ENCODE results near the gene GDAP2. TPM values are rescaled to one million over a fixed set of nuclear protein-coding genes. Genes with fewer than 3 reads are reported as not detected.

The GDAP2 gene
- total and polyA plus RNA-seq, 2 donors = 6.2 to 17.5 TPM

DNA sequence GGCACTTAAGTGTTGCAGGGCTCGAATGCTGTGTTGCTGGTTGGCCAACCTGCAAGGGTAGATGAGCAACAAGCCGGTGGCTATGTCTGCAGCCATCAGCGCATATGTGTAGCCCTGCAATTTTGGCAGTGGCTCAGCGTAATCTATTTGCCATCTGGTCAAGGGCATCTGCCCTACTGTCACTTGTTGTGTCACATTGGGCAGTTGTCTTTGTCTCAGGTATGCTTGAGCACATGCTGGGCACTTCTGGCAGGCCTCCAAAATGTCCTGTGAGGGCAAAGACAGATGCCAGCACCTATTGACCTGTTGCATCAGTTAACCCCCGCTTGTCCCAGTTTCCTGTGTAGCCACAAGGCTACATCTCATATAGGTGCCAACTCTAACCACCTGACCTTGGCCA lies 111.8 kb downstream of the GDAP2 start:
- DNase-seq (ENCODE audit: low read depth in 6 of 9, low spot score in 9 of 9) = no peak
- H3K4me1 ChIP-seq (ENCODE audit: control insufficient read depth in 2 of 2, insufficient read depth in 2 of 2, low read length in 2 of 2) = no peaks in the 10 kb centered on the region
- H3K27ac ChIP-seq (ENCODE audit: low read depth in 1 of 2, low read length in 1 of 2) = no peak overlapping the region
- peaks cover 0 to 7% of the 10 kb centered on the region in 2 donors for H3K9me3 ChIP-seq (ENCODE audit: control insufficient read depth in 2 of 2, insufficient read depth in 1 of 2, low read length in 1 of 2)
- no peaks in the 10 kb centered on the region for H3K27me3 ChIP-seq (ENCODE audit: control insufficient read depth in 2 of 2, insufficient read depth in 1 of 2, low read length in 1 of 2)
- 95% methylated on average over 5 of the region's 5 CpGs for WGBS
- no peaks in the 10 kb centered on the region for H3K36me3 ChIP-seq (ENCODE audit: control insufficient read depth in 2 of 2, insufficient read depth in 2 of 2, low read length in 1 of 2)
- no peak overlapping the region for H3K4me3 ChIP-seq (ENCODE audit: low read length in 2 of 2)

DNA sequence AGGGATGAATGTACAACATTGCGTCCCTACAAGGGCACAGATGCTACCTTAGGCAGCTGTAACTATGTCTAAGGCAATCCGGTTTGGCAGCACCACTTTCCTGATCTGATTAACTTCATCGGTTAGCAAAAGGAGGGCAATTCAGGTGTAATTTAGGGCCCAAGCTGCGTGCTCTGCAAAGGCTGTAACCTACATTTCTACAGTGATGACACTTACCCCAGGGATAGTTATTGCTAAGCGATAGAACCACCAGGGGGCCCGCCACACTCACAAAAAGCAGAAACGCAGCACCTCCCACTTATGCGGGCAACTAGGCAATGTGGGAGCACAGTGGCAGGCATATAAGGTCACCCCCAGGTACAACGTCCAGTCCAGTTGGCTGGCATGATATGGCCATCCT lies 113.5 kb downstream of the GDAP2 start:
- no peaks in the 10 kb centered on the region for H3K9me3 ChIP-seq (ENCODE audit: control insufficient read depth in 2 of 2, insufficient read depth in 1 of 2, low read length in 1 of 2)
- no peak overlapping the region for H3K27ac ChIP-seq (ENCODE audit: low read depth in 1 of 2, low read length in 1 of 2)
- 89% methylated on average over 9 of the region's 9 CpGs for WGBS
- DNase-seq (ENCODE audit: low read depth in 6 of 9, low spot score in 9 of 9) = no peak
- H3K4me1 ChIP-seq (ENCODE audit: control insufficient read depth in 2 of 2, insufficient read depth in 2 of 2, low read length in 2 of 2) = no peaks in the 10 kb centered on the region
- no peaks in the 10 kb centered on the region for H3K27me3 ChIP-seq (ENCODE audit: control insufficient read depth in 2 of 2, insufficient read depth in 1 of 2, low read length in 1 of 2)
- no peak overlapping the region for H3K4me3 ChIP-seq (ENCODE audit: low read length in 2 of 2)
- no peaks in the 10 kb centered on the region for H3K36me3 ChIP-seq (ENCODE audit: control insufficient read depth in 2 of 2, insufficient read depth in 2 of 2, low read length in 1 of 2)

GRCh38 chr1:117814856-117815797 lies 114.3 kb downstream of the GDAP2 start:
- H3K9me3 ChIP-seq (ENCODE audit: control insufficient read depth in 2 of 2, insufficient read depth in 1 of 2, low read length in 1 of 2) = no peaks in the 10 kb centered on the region
- H3K4me1 ChIP-seq (ENCODE audit: control insufficient read depth in 2 of 2, insufficient read depth in 2 of 2, low read length in 2 of 2) = no peaks in the 10 kb centered on the region
- H3K27ac ChIP-seq (ENCODE audit: low read depth in 1 of 2, low read length in 1 of 2) = no peak overlapping the region
- DNase-seq (ENCODE audit: low read depth in 6 of 9, low spot score in 9 of 9) = no peak
- H3K27me3 ChIP-seq (ENCODE audit: control insufficient read depth in 2 of 2, insufficient read depth in 1 of 2, low read length in 1 of 2) = no peaks in the 10 kb centered on the region
- no peak overlapping the region for H3K4me3 ChIP-seq (ENCODE audit: low read length in 2 of 2)
- no peaks in the 10 kb centered on the region for H3K36me3 ChIP-seq (ENCODE audit: control insufficient read depth in 2 of 2, insufficient read depth in 2 of 2, low read length in 1 of 2)
- WGBS = 96% methylated on average over 6 of the region's 6 CpGs

Other genes with a start within 250 kb of the GDAP2 start
- 21.6 TPM for gene WDR3, start 118 bp upstream of the GDAP2 start, total RNA-seq
- gene WDR3, start 118 bp upstream of the GDAP2 start, polyA plus RNA-seq = 4.8 TPM